Smooth muscle cell (in vitro differentiated cells): ENCODE results near the gene MND1. TPM values are rescaled to one million over a fixed set of nuclear protein-coding genes. Genes with fewer than 3 reads are reported as not detected.

ENCODE experiments used
- DNase-seq: peaks from one replicate; lab custom pipeline; 2025; ENCODE audit not compliant: unreplicated experiment; lab: John Stamatoyannopoulos, UW
- H2AFZ ChIP-seq: fragments of 200-600 bp; sonication (generic); 2 replicates; pipeline ENCODE4 v1.6.0; 2016; ENCODE audit warnings: antibody characterized with exemption, low read depth, mild to moderate bottlenecking
- H3F3A ChIP-seq: fragments of 200-600 bp; sonication (generic); 2 replicates; pipeline ENCODE4 v1.6.0; 2017; ENCODE audit warnings: antibody characterized with exemption, low read depth
- H3K27ac ChIP-seq: fragments of 200-600 bp; sonication (generic); 2 replicates; pipeline ENCODE4 v1.5.1; 2016; ENCODE audit warnings: low read depth, mild to moderate bottlenecking
- H3K27me3 ChIP-seq: fragments of 200-600 bp; sonication (generic); 2 replicates; pipeline ENCODE4 v1.6.1; 2016; ENCODE audit warnings: low read depth, mild to moderate bottlenecking
- H3K36me3 ChIP-seq: fragments of 200-600 bp; sonication (generic); 2 replicates; pipeline ENCODE4 v1.5.1; 2016; ENCODE audit warnings: low read depth
- H3K4me1 ChIP-seq: fragments of 200-600 bp; sonication (generic); 2 replicates; pipeline ENCODE4 v1.5.1; 2016; ENCODE audit warnings: low read depth
- H3K4me2 ChIP-seq: fragments of 200-600 bp; sonication (generic); 2 replicates; pipeline ENCODE4 v1.6.0; 2016; ENCODE audit warnings: mild to moderate bottlenecking
- H3K4me3 ChIP-seq: fragments of 200-600 bp; sonication (generic); 2 replicates; pipeline ENCODE4 v1.5.1; 2016; ENCODE audit warnings: mild to moderate bottlenecking
- H3K79me2 ChIP-seq: fragments of 200-600 bp; sonication (generic); 2 replicates; pipeline ENCODE4 v1.6.0; 2016; ENCODE audit warnings: low read depth, mild to moderate bottlenecking
- H3K9ac ChIP-seq: fragments of 200-600 bp; sonication (generic); 2 replicates; pipeline ENCODE4 v1.6.0; 2016; ENCODE audit warnings: low read depth
- H3K9me3 ChIP-seq: fragments of 200-600 bp; sonication (generic); replicated peaks from 2 replicates; pipeline ENCODE4 v1.5.1; 2016; ENCODE audit warnings: low read depth
- H4K20me1 ChIP-seq: fragments of 200-600 bp; sonication (generic); 2 replicates; pipeline ENCODE4 v1.6.0; 2016; ENCODE audit warnings: low read depth
- CTCF ChIP-seq: fragments of 200-600 bp; sonication (generic); IDR thresholded peaks from 2 replicates; pipeline ENCODE4 v1.5.1; 2017; ENCODE audit warnings: borderline replicate concordance, mild to moderate bottlenecking, antibody characterized with exemption; ENCODE audit not compliant: insufficient read depth, poor library complexity, severe bottlenecking
- WGBS: methylation state at CpG from one replicate; pipeline ENCODE4 v1.1.7; 2016; ENCODE audit warnings: low lambda C conversion rate; 5-methylcytosine and 5-hydroxymethylcytosine counted together
- polyA plus RNA-seq: library from polyadenylated mRNA; unstranded; fragments of >200 nt; fragmentation: Nextera tagmentation; extraction: Ambion mirVana; gene quantifications from 2 replicates; pipeline ENCODE4 v1.2.1, GENCODE V29; 2016
- total RNA-seq: library from RNA; depleted of rRNA; stranded (reverse); fragments of >200 nt; gene quantifications from 2 replicates; pipeline ENCODE4 v1.2.3, GENCODE V29; 2014

Gene MND1
- total and polyA plus RNA-seq, 2 experiments from 2014 or later, result 1.7 to 3.1 TPM

DNA sequence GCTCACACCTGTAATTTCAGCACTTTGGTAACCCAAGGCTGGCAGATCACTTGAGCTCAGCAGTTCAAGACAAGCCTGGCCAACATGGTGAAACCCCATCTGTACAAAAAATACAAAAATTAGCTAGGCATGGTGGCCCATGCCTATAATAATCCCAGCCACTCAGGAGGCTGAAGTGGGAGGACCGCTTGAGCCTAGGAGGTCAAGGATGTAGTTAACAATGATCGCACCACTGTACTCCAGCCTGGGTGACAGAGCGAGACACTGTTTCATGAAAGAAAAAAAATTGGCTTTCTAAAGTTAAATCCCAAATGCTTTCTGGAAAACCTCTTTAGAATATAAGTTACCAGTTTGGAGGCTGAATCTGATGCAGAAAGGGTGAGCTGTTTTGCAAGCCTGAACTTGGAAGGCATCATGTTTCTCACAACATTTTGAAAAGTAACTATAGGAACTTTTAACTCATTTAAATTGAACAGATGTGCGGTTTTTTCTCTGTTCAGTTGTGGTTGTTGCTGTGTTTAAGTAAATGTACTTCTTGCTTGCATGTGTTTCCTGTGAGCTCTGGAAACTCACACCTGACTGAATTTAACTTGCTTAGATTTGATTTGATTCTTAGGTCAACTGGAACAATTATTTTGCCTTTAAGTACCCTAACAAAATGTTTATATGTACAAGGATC is 81.9 kb downstream of the MND1 start:
- Histone ChIP-seq H3F3A (no peaks in the 10 kb centered on the region), H3K9ac (no peak overlapping the region), H3K4me1 (no peaks in the 10 kb centered on the region), H3K4me2 (no peak overlapping the region), H3K79me2 (no peaks in the 10 kb centered on the region), H3K9me3 (no peaks in the 10 kb centered on the region), H3K27me3 (no peaks in the 10 kb centered on the region), H3K36me3 (no peaks in the 10 kb centered on the region), H4K20me1 (no peaks in the 10 kb centered on the region), H2AFZ (no peak overlapping the region), H3K27ac (no peak overlapping the region), H3K4me3 (no peak overlapping the region)
- TF ChIP-seq CTCF, result no peak
- no peak for DNase-seq
- WGBS, result 96% methylated on average over 4 of the region's 4 CpGs

GRCh38 chr4:153427363-153428071 is 83.0 kb downstream of the MND1 start:
- Histone ChIP-seq H3K36me3 (no peaks in the 10 kb centered on the region), H3K4me1 (no peaks in the 10 kb centered on the region), H3K79me2 (no peaks in the 10 kb centered on the region), H3K27ac (no peak overlapping the region), H3K4me2 (no peak overlapping the region), H4K20me1 (no peaks in the 10 kb centered on the region), H3K4me3 (no peak overlapping the region), H2AFZ (no peak overlapping the region), H3K27me3 (no peaks in the 10 kb centered on the region), H3K9ac (no peak overlapping the region), H3F3A (no peaks in the 10 kb centered on the region), H3K9me3 (no peaks in the 10 kb centered on the region)
- 96% methylated on average over 4 of the region's 4 CpGs for WGBS
- TF ChIP-seq CTCF, result no peak
- DNase-seq, result no peak

- H3K4me3 ChIP-seq, result no peak overlapping the region
- no peak overlapping the region for H3K9ac ChIP-seq
- H2AFZ ChIP-seq, result peak overlapping the region; percentile 6
- H3K79me2 ChIP-seq, result no peaks in the 10 kb centered on the region
- H3K36me3 ChIP-seq, result no peaks in the 10 kb centered on the region
- no peaks in the 10 kb centered on the region for H4K20me1 ChIP-seq
- DNase-seq, result no peak
- 56% methylated on average over 3 of the region's 3 CpGs for WGBS
- no peaks in the 10 kb centered on the region for H3K9me3 ChIP-seq
- H3F3A ChIP-seq, result no peaks in the 10 kb centered on the region
- no peaks in the 10 kb centered on the region for H3K4me1 ChIP-seq
- no peak for TF ChIP-seq CTCF
- H3K4me2 ChIP-seq, result no peak overlapping the region
- H3K27me3 ChIP-seq, result no peaks in the 10 kb centered on the region
- H3K27ac ChIP-seq, result no peak overlapping the region
Measured at GRCh38 chr4:153428941-153429475, 84.5 kb downstream of the MND1 start.
